Hepatocyte (in vitro differentiated cells): ENCODE measurements around the gene PTPN6. TPM values are rescaled to one million over a fixed set of nuclear protein-coding genes. Genes with fewer than 3 reads are reported as not detected.

ENCODE experiments used
- DNase-seq: peaks from one replicate; pipeline ENCODE4 v3.0.0-alpha.2; 2016; ENCODE audit warnings: low spot score
- H2AFZ ChIP-seq: fragments of 200-600 bp; sonication (generic); 2 replicates; pipeline ENCODE4 v1.6.0; 2016; ENCODE audit warnings: antibody characterized with exemption, mild to moderate bottlenecking
- H3K27ac ChIP-seq: fragments of 200-600 bp; sonication (generic); 2 replicates; pipeline ENCODE4 v1.5.1; 2016; ENCODE audit warnings: mild to moderate bottlenecking
- H3K27me3 ChIP-seq: fragments of 200-600 bp; sonication (generic); 2 replicates; pipeline ENCODE4 v1.6.1; 2016
- H3K36me3 ChIP-seq: fragments of 200-600 bp; sonication (generic); replicated peaks from 2 replicates; pipeline ENCODE4 v1.5.1; 2016; ENCODE audit warnings: low read depth; ENCODE audit not compliant: insufficient read depth
- H3K4me1 ChIP-seq: fragments of 200-600 bp; sonication (generic); 2 replicates; pipeline ENCODE4 v1.5.1; 2016; ENCODE audit warnings: mild to moderate bottlenecking, moderate library complexity; ENCODE audit not compliant: insufficient read depth
- H3K4me2 ChIP-seq: fragments of 200-600 bp; sonication (generic); 2 replicates; pipeline ENCODE4 v1.6.0; 2016
- H3K4me3 ChIP-seq: fragments of 200-600 bp; sonication (generic); 2 replicates; pipeline ENCODE4 v1.5.1; 2016; ENCODE audit warnings: mild to moderate bottlenecking
- H3K79me2 ChIP-seq: fragments of 200-600 bp; sonication (generic); 2 replicates; pipeline ENCODE4 v1.6.0; 2017; ENCODE audit warnings: mild to moderate bottlenecking
- H3K9me2 ChIP-seq: fragments of 200-600 bp; sonication (generic); replicated peaks from 2 replicates; pipeline ENCODE4 v1.6.0; 2017; ENCODE audit warnings: mild to moderate bottlenecking; ENCODE audit not compliant: insufficient read depth
- H3K9me3 ChIP-seq: fragments of 200-600 bp; sonication (generic); 2 replicates; pipeline ENCODE4 v1.5.1; 2016; ENCODE audit warnings: low read depth, mild to moderate bottlenecking
- H4K20me1 ChIP-seq: fragments of 200-600 bp; sonication (generic); 2 replicates; pipeline ENCODE4 v1.6.0; 2016; ENCODE audit warnings: mild to moderate bottlenecking; ENCODE audit not compliant: insufficient read depth, poor library complexity, severe bottlenecking
- CTCF ChIP-seq: fragments of 200-600 bp; sonication (generic); IDR thresholded peaks from 2 replicates; pipeline ENCODE4 v1.5.1; 2016; ENCODE audit warnings: antibody characterized with exemption, mild to moderate bottlenecking; ENCODE audit not compliant: poor library complexity
- EZH2 ChIP-seq: fragments of 200-600 bp; sonication (generic); IDR thresholded peaks from 2 replicates; pipeline ENCODE4 v1.6.1; 2016; ENCODE audit warnings: antibody characterized with exemption, mild to moderate bottlenecking, borderline replicate concordance
- EZH2phosphoT487 ChIP-seq: fragments of 200-600 bp; sonication (generic); IDR thresholded peaks from one replicate; pipeline ENCODE4 v1.6.1; 2018; ENCODE audit warnings: antibody characterized with exemption, mild to moderate bottlenecking, low read depth, moderate library complexity; ENCODE audit not compliant: unreplicated experiment, severe bottlenecking
- WGBS: methylation state at CpG from one replicate; pipeline ENCODE4 v1.1.6; 2016; ENCODE audit warnings: low lambda C conversion rate; ENCODE audit errors: missing lambda C conversion rate; 5-methylcytosine and 5-hydroxymethylcytosine counted together
- polyA plus RNA-seq: library from polyadenylated mRNA; unstranded; fragments of >200 nt; fragmentation: Nextera tagmentation; extraction: Ambion mirVana; gene quantifications from 2 replicates; pipeline ENCODE4 v1.2.1, GENCODE V29; 2016
- total RNA-seq: library from RNA; depleted of rRNA; stranded (reverse); fragments of >200 nt; gene quantifications from 2 replicates; pipeline ENCODE4 v1.2.3, GENCODE V29; 2014

PTPN6 gene
- total and polyA plus RNA-seq, 2 experiments from 2014 or later, result 14.5 to 20.8 TPM

GRCh38 chr12:6987956-6988553 lies 36.9 kb downstream of the PTPN6 start:
- H3K4me3 ChIP-seq, result no peak overlapping the region
- no peaks in the 10 kb centered on the region for H4K20me1 ChIP-seq
- H3K27ac ChIP-seq, result peak overlapping the region; percentile 84
- 65% methylated on average over 11 of the region's 11 CpGs for WGBS
- peak overlapping the region; percentile 37 for H3K4me2 ChIP-seq
- TF ChIP-seq CTCF (no peak), EZH2phosphoT487 (no peak), EZH2 (no peak)
- peaks cover 8% of the 10 kb centered on the region for H3K4me1 ChIP-seq
- DNase-seq, result peak; percentile 66
- H3K36me3 ChIP-seq, result no peaks in the 10 kb centered on the region
- H3K27me3 ChIP-seq, result no peaks in the 10 kb centered on the region
- H3K79me2 ChIP-seq, result peaks cover 34% of the 10 kb centered on the region
- H3K9me2 ChIP-seq, result no peaks in the 10 kb centered on the region
- no peaks in the 10 kb centered on the region for H3K9me3 ChIP-seq
- H2AFZ ChIP-seq, result no peak overlapping the region

GRCh38 chr12:6996040-6996441 lies 44.9 kb downstream of the PTPN6 start:
- H3K4me3 ChIP-seq, result no peak overlapping the region
- no peaks in the 10 kb centered on the region for H3K9me2 ChIP-seq
- no peak overlapping the region for H2AFZ ChIP-seq
- TF ChIP-seq EZH2phosphoT487, result no peak
- TF ChIP-seq CTCF, result no peak
- TF ChIP-seq EZH2, result no peak
- H3K27me3 ChIP-seq, result no peaks in the 10 kb centered on the region
- H3K4me2 ChIP-seq, result no peak overlapping the region
- peaks cover 34% of the 10 kb centered on the region for H3K79me2 ChIP-seq
- no peaks in the 10 kb centered on the region for H4K20me1 ChIP-seq
- WGBS, result 0% methylated on average over 2 of the region's 2 CpGs
- DNase-seq, result peak; percentile 71
- H3K9me3 ChIP-seq, result no peaks in the 10 kb centered on the region
- H3K36me3 ChIP-seq, result no peaks in the 10 kb centered on the region
- H3K4me1 ChIP-seq, result peaks cover 20% of the 10 kb centered on the region
- H3K27ac ChIP-seq, result peak overlapping the region; percentile 69

GRCh38 chr12:6998715-6999451 lies 47.7 kb downstream of the PTPN6 start:
- H3K79me2 ChIP-seq, result peaks cover 23% of the 10 kb centered on the region
- peaks cover 20% of the 10 kb centered on the region for H3K4me1 ChIP-seq
- no peak overlapping the region for H3K4me2 ChIP-seq
- DNase-seq, result peak; percentile 34
- no peaks in the 10 kb centered on the region for H3K27me3 ChIP-seq
- no peaks in the 10 kb centered on the region for H3K36me3 ChIP-seq
- H4K20me1 ChIP-seq, result no peaks in the 10 kb centered on the region
- H3K27ac ChIP-seq, result peak overlapping the region; percentile 85
- no peaks in the 10 kb centered on the region for H3K9me2 ChIP-seq
- H3K9me3 ChIP-seq, result no peaks in the 10 kb centered on the region
- no peak overlapping the region for H2AFZ ChIP-seq
- no peak overlapping the region for H3K4me3 ChIP-seq
- no peak for TF ChIP-seq EZH2
- TF ChIP-seq EZH2phosphoT487, result no peak
- no peak for TF ChIP-seq CTCF
